Mucosa of rectum (tissue), 2 donors: ENCODE results near the gene SMIM27.

Source experiments
- H3K27ac ChIP-seq, 2 donors: one replicate each; pipeline ENCODE4 v1.7.0; 2013; ENCODE audit warnings: inconsistent platforms in 2 of 2, low read depth in 2 of 2, low read length in 2 of 2
- H3K27me3 ChIP-seq, 2 donors: one replicate each; pipeline ENCODE4 v1.7.0; 2013; ENCODE audit warnings: low read length in 2 of 2; ENCODE audit not compliant: control insufficient read depth in 2 of 2, insufficient read depth in 2 of 2
- H3K36me3 ChIP-seq, 2 donors: one replicate each; pipeline ENCODE4 v1.7.0; 2013; ENCODE audit warnings: low read length in 2 of 2; ENCODE audit not compliant: control insufficient read depth in 2 of 2, insufficient read depth in 2 of 2
- H3K4me1 ChIP-seq, 2 donors: one replicate each; pipeline ENCODE4 v1.7.0; 2013; ENCODE audit warnings: low read length in 2 of 2, mild to moderate bottlenecking in 1 of 2; ENCODE audit not compliant: control insufficient read depth in 2 of 2, insufficient read depth in 2 of 2
- H3K4me3 ChIP-seq, 2 donors: one replicate each; pipeline ENCODE4 v1.7.0; 2013; ENCODE audit warnings: low read length in 2 of 2
- H3K9ac ChIP-seq, 2 donors: one replicate each; pipeline ENCODE4 v1.7.0; 2013; ENCODE audit warnings: low read length in 2 of 2, low read depth in 1 of 2, mild to moderate bottlenecking in 1 of 2
- H3K9me3 ChIP-seq, 2 donors: one replicate each; pipeline ENCODE4 v1.7.0; 2013; ENCODE audit warnings: low read length in 2 of 2; ENCODE audit not compliant: control insufficient read depth in 2 of 2
- donor health status: healthy.
- donor health status: Normal muscosa, but diverticular disease.

SMIM27 gene

GRCh38 chr9:32554107-32554506, 2.0 kb downstream of the SMIM27 start:
- Histone ChIP-seq H3K27ac (no peak overlapping the region), H3K4me3 (no peak overlapping the region)

GRCh38 chr9:32554591-32554990, 2.5 kb downstream of the SMIM27 start:
- Histone ChIP-seq H3K27me3 (no peaks in the 10 kb centered on the region), H3K4me3 (no peak overlapping the region), H3K9me3 (no peaks in the 10 kb centered on the region), H3K36me3 (no peaks in the 10 kb centered on the region), H3K27ac (no peak overlapping the region), H3K4me1 (peaks cover 6% of the 10 kb centered on the region in 2 donors), H3K9ac (no peak overlapping the region)

More at GRCh38 chr9:32554107-32554506, 2.0 kb downstream of the SMIM27 start:
- Histone ChIP-seq H3K9ac (no peak overlapping the region), H3K4me1 (peaks cover 6% of the 10 kb centered on the region in 2 donors), H3K27me3 (no peaks in the 10 kb centered on the region), H3K36me3 (no peaks in the 10 kb centered on the region), H3K9me3 (no peaks in the 10 kb centered on the region)

GRCh38 chr9:32558408-32558934, 6.3 kb downstream of the SMIM27 start:
- Histone ChIP-seq H3K9me3 (no peaks in the 10 kb centered on the region), H3K4me3 (no peak overlapping the region), H3K9ac (no peak overlapping the region), H3K27ac (no peak overlapping the region), H3K36me3 (no peaks in the 10 kb centered on the region), H3K27me3 (no peaks in the 10 kb centered on the region), H3K4me1 (no peaks in the 10 kb centered on the region)

- Histone ChIP-seq H3K27me3 (no peaks in the 10 kb centered on the region), H3K4me1 (no peaks in the 10 kb centered on the region), H3K27ac (no peak overlapping the region), H3K36me3 (peaks cover 5 to 28% of the 10 kb centered on the region in 2 donors), H3K9ac (no peak overlapping the region), H3K9me3 (no peaks in the 10 kb centered on the region), H3K4me3 (no peak overlapping the region)
These were observed 13.8 kb downstream of the SMIM27 start for GRCh38 chr9:32565967-32566366.

GRCh38 chr9:32566770-32567169, 14.6 kb downstream of the SMIM27 start:
- no peaks in the 10 kb centered on the region for H3K9me3 ChIP-seq
- H3K4me3 ChIP-seq, result no peak overlapping the region
- no peak overlapping the region for H3K9ac ChIP-seq
- no peaks in the 10 kb centered on the region for H3K27me3 ChIP-seq
- peaks cover 1 to 5% of the 10 kb centered on the region in 2 donors for H3K4me1 ChIP-seq
- H3K27ac ChIP-seq, result no peak overlapping the region
- H3K36me3 ChIP-seq, result peaks cover 5 to 28% of the 10 kb centered on the region in 2 donors

- Histone ChIP-seq H3K27ac (no peak overlapping the region), H3K36me3 (peaks cover 2 to 21% of the 10 kb centered on the region in 2 donors), H3K27me3 (no peaks in the 10 kb centered on the region)
These were observed 18.1 kb downstream of the SMIM27 start for GRCh38 chr9:32570262-32570661.

GRCh38 chr9:32571969-32572899, 20.1 kb downstream of the SMIM27 start:
- Histone ChIP-seq H3K4me3 (peak overlapping the region; percentile 92 to 98), H3K9ac (peak overlapping the region; percentile 95 to 96), H3K27ac (peak overlapping the region; percentile 93 to 96), H3K9me3 (no peaks in the 10 kb centered on the region), H3K27me3 (peaks cover 0 to 4% of the 10 kb centered on the region in 2 donors), H3K4me1 (peaks cover 6 to 16% of the 10 kb centered on the region in 2 donors), H3K36me3 (peaks cover 0 to 5% of the 10 kb centered on the region in 2 donors)

More at GRCh38 chr9:32570262-32570661, 18.1 kb downstream of the SMIM27 start:
- Histone ChIP-seq H3K4me1 (peaks cover 6 to 16% of the 10 kb centered on the region in 2 donors), H3K9ac (no peak overlapping the region), H3K4me3 (no peak overlapping the region), H3K9me3 (no peaks in the 10 kb centered on the region)

GRCh38 chr9:32572900-32573523, 20.9 kb downstream of the SMIM27 start, which contains the start of gene NDUFB6:
Gene NDUFB6 (minus strand): TSS chr9:32573159. CDS start chr9:32573060, 99 bp downstream.
- peaks cover 6 to 16% of the 10 kb centered on the region in 2 donors for H3K4me1 ChIP-seq
- peaks cover 0 to 4% of the 10 kb centered on the region in 2 donors for H3K27me3 ChIP-seq
- peak within 1 kb of the TSS; percentile 95 to 96 for H3K9ac ChIP-seq
- no peaks in the 10 kb centered on the region for H3K9me3 ChIP-seq
- H3K27ac ChIP-seq, result peak within 1 kb of the TSS; percentile 93 to 96
- H3K4me3 ChIP-seq, result peak within 1 kb of the TSS; percentile 92 to 98
- peaks cover 0 to 2% of the 10 kb centered on the region in 2 donors for H3K36me3 ChIP-seq

- Histone ChIP-seq H3K9ac (no peak overlapping the region), H3K4me3 (peak overlapping the region in 1 of 2 donors; percentile 92), H3K27ac (peak overlapping the region; percentile 93 to 96)
These were observed 21.7 kb downstream of the SMIM27 start for GRCh38 chr9:32573821-32574220.

More at GRCh38 chr9:32573821-32574220, 21.7 kb downstream of the SMIM27 start:
- H3K36me3 ChIP-seq, result peaks cover 0 to 2% of the 10 kb centered on the region in 2 donors
- H3K27me3 ChIP-seq, result peaks cover 0 to 4% of the 10 kb centered on the region in 2 donors
- peaks cover 6 to 16% of the 10 kb centered on the region in 2 donors for H3K4me1 ChIP-seq
- H3K9me3 ChIP-seq, result no peaks in the 10 kb centered on the region
